Measurements from ENCODE around the gene SPG7.
"Not testable (repeated sequence)": the region's sequence is repeated elsewhere in the genome, so short reads cannot be mapped to it uniquely, and the experiment has no call there.

GRCh38 chr16:89570983-89571598 is 62.9 kb downstream of the SPG7 start:
- TF ChIP-seq CTCF (conservative IDR thresholded peaks at IDR 0.05 in 1 of 2, IDR thresholded peaks at IDR 0.05 in 1 of 2; ENCODE audit: extremely low read depth in 1 of 2, insufficient read depth in 1 of 2, low read depth in 1 of 2, low read length in 2 of 2); EZH2 (IDR thresholded peaks at IDR 0.05; ENCODE audit: borderline replicate concordance, low read length): not testable (repeated sequence)

Data from mammary epithelial cell (primary cell).